K562 (cell line): ENCODE data around the gene PCDHB2. TPM values are rescaled to one million over a fixed set of nuclear protein-coding genes. Genes with fewer than 3 reads are reported as not detected.
"Not testable (repeated sequence)": the region's sequence is repeated elsewhere in the genome, so short reads cannot be mapped to it uniquely, and the experiment has no call there.

ENCODE experiments used
- ATAC-seq: fragments of 200-7000 bp; cut with Tn5 transposase; 3 replicates; pipeline ENCODE4 v1.9.1; 2020; ENCODE audit warnings: moderate library complexity
- BruUV-seq: library from RNA; stranded (reverse); fragments of 400-500 nt; replicated peaks from 2 replicates; lab custom pipeline; 2021; lab: Mats Ljungman, UMichigan
- CTCF ChIA-PET: fragments of 300-600 bp; formaldehyde crosslinking; extraction: SDS; loops from one replicate; lab custom pipeline; 2021; ENCODE audit warnings: low intra/inter-chr PET ratio; lab: Yijun Ruan, JAX
- POLR2A ChIA-PET: fragments of 300-600, 350-650 bp; sonication (Branson Sonifier 250); formaldehyde crosslinking; extraction: SDS; loops from one replicate; lab custom pipeline; 2021; ENCODE audit warnings: antibody characterized with exemption, inconsistent platforms; lab: Yijun Ruan, JAX
- DNase-seq, 4 experiments: peaks; one replicate each; pipeline versions ENCODE4 v3.0.0 to v3.0.0-alpha.2; 2011 to 2018; ENCODE audit warnings: low spot score in 3 of 4, mixed read lengths in 3 of 4; ENCODE audit errors: extremely low read depth in 1 of 4
- FAIRE-seq: peaks from 2 replicates; lab custom pipeline; 2011; peaks lifted over from hg19 to GRCh38; lab: Jason Lieb, UNC
- H2AFZ ChIP-seq: 2 replicates; pipeline ENCODE4 v1.6.0; 2011; ENCODE audit warnings: low read depth, low read length, control low read depth, inconsistent platforms
- H3K27ac ChIP-seq: fragments of 200-600 bp; 3 replicates; pipeline ENCODE4 v1.8.0; 2011; ENCODE audit warnings: low read depth, mild to moderate bottlenecking, control low read depth, inconsistent platforms, low read length, moderate library complexity, mixed read lengths; ENCODE audit errors: extremely low read depth
- H3K27me3 ChIP-seq, 2 experiments: fragments of 300-600 bp in 1 of 2; 2 replicates in 1 of 2; 3 replicates in 1 of 2; pipeline versions ENCODE4 v1.6.0 to v1.8.0; 2011; ENCODE audit warnings: inconsistent platforms in 2 of 2, low read length in 2 of 2, mild to moderate bottlenecking in 1 of 2, mixed read lengths in 1 of 2, moderate library complexity in 1 of 2; ENCODE audit not compliant: control insufficient read depth in 2 of 2, insufficient read depth in 2 of 2
- H3K36me3 ChIP-seq: fragments of 300-600 bp; 3 replicates; pipeline ENCODE4 v1.8.0; 2011; ENCODE audit warnings: mild to moderate bottlenecking, low read length, inconsistent platforms; ENCODE audit not compliant: control insufficient read depth, insufficient read depth
- H3K4me1 ChIP-seq, 2 experiments: fragments of 200-600 bp in 1 of 2; replicated peaks in 1 of 2; 2 replicates in 1 of 2; 3 replicates in 1 of 2; pipeline versions ENCODE4 v1.5.1 to v1.8.0; 2011; ENCODE audit warnings: inconsistent platforms in 2 of 2, low read length in 2 of 2, mild to moderate bottlenecking in 1 of 2, mixed read lengths in 1 of 2, moderate library complexity in 1 of 2; ENCODE audit not compliant: control insufficient read depth in 2 of 2, insufficient read depth in 2 of 2
- H3K4me2 ChIP-seq: 2 replicates; pipeline ENCODE4 v1.6.1; 2011; ENCODE audit warnings: low read length, control low read depth, inconsistent platforms, mixed read lengths; ENCODE audit not compliant: insufficient read depth
- H3K4me3 ChIP-seq: fragments of 200-600 bp; sonication (generic), shearing (Covaris generic); 2 replicates; pipeline ENCODE4 v1.5.1; 2016; ENCODE audit warnings: control low read depth, inconsistent platforms
- H3K79me2 ChIP-seq: fragments of 200-600 bp; 3 replicates; pipeline ENCODE4 v1.8.0; 2011; ENCODE audit warnings: low read length, inconsistent platforms; ENCODE audit not compliant: control insufficient read depth, insufficient read depth
- H3K9ac ChIP-seq, 2 experiments: 2 replicates each; pipeline versions ENCODE4 v1.6.0 to v1.6.1; 2011; ENCODE audit warnings: low read depth in 2 of 2, low read length in 2 of 2, control low read depth in 1 of 2, inconsistent platforms in 1 of 2, mild to moderate bottlenecking in 1 of 2, mixed read lengths in 1 of 2; ENCODE audit not compliant: insufficient read depth in 1 of 2
- H3K9me1 ChIP-seq: one replicate; pipeline ENCODE4 v1.6.0; 2011; ENCODE audit warnings: inconsistent platforms, mild to moderate bottlenecking, low read length, moderate library complexity; ENCODE audit not compliant: control insufficient read depth, insufficient read depth
- H3K9me3 ChIP-seq: replicated peaks from 2 replicates; pipeline ENCODE4 v1.5.1; 2011; ENCODE audit warnings: low read depth, low read length, inconsistent platforms; ENCODE audit not compliant: control insufficient read depth, insufficient read depth
- H4K20me1 ChIP-seq: replicated peaks from 2 replicates; pipeline ENCODE4 v1.6.1; 2011; ENCODE audit warnings: low read length, inconsistent platforms, mixed read lengths; ENCODE audit not compliant: control insufficient read depth, insufficient read depth
- E2F5 ChIP-seq: sonication (generic); formaldehyde crosslinking; IDR thresholded peaks from 2 replicates; pipeline ENCODE4 v1.8.0; 2022; ENCODE audit warnings: mild to moderate bottlenecking, missing genetic modification reagents
- TCFL5 ChIP-seq: fragments of 250-450 bp; sonication (Bioruptor Pico); conservative IDR thresholded peaks from 2 replicates; pipeline ENCODE4 v1.6.1; 2021; ENCODE audit warnings: mild to moderate bottlenecking, moderate library complexity, matching md5 sums
- WGBS: fragments of 100-300 bp; shearing (Covaris generic); methylation state at CpG from one replicate; pipeline ENCODE4 v1.1.6; 2016; ENCODE audit warnings: low coverage, mixed read lengths; ENCODE audit not compliant: insufficient coverage; ENCODE audit errors: missing lambda C conversion rate; 5-methylcytosine and 5-hydroxymethylcytosine counted together
- in situ Hi-C: fragments of 300-500 bp; cut with MboI; formaldehyde crosslinking; loops from 4 replicates; pipeline ENCODE4 v1.15.0; 2018; ENCODE audit warnings: inconsistent platforms, mixed read lengths
- intact Hi-C: fragments of 100-400 bp; cut with micrococcal nuclease; formaldehyde crosslinking; loops from 2 replicates; pipeline ENCODE4 v1.14.2; 2022
- polyA plus RNA-seq, 8 experiments: library from polyadenylated mRNA; depleted of rRNA in 4 of 8; stranded (reverse) in 5 of 8; unstranded in 3 of 8; fragments of >200 nt; fragmentation: Nextera tagmentation in 2 of 8; fragmentation: Illumina TruSeq in 1 of 8; extraction: Ambion mirVana in 2 of 8; extraction: Trizol in 1 of 8; gene quantifications; 2 replicates each; pipeline versions ENCODE4 v1.2.1 to v1.2.3, GENCODE V29; 2011 to 2014; ENCODE audit warnings: inconsistent platforms in 1 of 8, missing spikeins in 1 of 8
- total RNA-seq, 7 experiments: library from RNA; depleted of rRNA in 6 of 7; stranded (reverse); fragments of >200 nt in 6 of 7; fragmentation: Illumina TruSeq in 2 of 7; extraction: Trizol in 2 of 7; gene quantifications; 2 replicates each; pipeline versions ENCODE4 v1.2.1 to v1.2.3, GENCODE V29; 2011 to 2021; ENCODE audit warnings: low replicate concordance in 1 of 7
- TF ChIP-seq, protein P1 (sequence below): fragments of 250-450 bp; sonication (Bioruptor Pico); IDR thresholded peaks from 2 replicates; pipeline ENCODE4 v1.5.0; 2020; ENCODE audit warnings: mild to moderate bottlenecking

PCDHB2 gene
- total and polyA plus RNA-seq, 9 of the 15 experiments (the other 6 are each of a cell fraction or from before 2014, with no cell fraction given) = 0.10 to 0.22 (median 0.17) TPM; not detected in 5

GRCh38 chr5:141121985-141122384, 27.6 kb downstream of the PCDHB2 start (continued):
- TF ChIP-seq, protein P1, sequence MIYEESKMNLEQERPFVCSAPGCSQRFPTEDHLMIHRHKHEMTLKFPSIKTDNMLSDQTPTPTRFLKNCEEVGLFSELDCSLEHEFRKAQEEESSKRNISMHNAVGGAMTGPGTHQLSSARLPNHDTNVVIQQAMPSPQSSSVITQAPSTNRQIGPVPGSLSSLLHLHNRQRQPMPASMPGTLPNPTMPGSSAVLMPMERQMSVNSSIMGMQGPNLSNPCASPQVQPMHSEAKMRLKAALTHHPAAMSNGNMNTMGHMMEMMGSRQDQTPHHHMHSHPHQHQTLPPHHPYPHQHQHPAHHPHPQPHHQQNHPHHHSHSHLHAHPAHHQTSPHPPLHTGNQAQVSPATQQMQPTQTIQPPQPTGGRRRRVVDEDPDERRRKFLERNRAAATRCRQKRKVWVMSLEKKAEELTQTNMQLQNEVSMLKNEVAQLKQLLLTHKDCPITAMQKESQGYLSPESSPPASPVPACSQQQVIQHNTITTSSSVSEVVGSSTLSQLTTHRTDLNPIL (CRISPR knock-in tag) = no peak
- no peak for TF ChIP-seq TCFL5 (CRISPR knock-in tag)
- no peak for TF ChIP-seq E2F5 (CRISPR knock-in tag)

DNA sequence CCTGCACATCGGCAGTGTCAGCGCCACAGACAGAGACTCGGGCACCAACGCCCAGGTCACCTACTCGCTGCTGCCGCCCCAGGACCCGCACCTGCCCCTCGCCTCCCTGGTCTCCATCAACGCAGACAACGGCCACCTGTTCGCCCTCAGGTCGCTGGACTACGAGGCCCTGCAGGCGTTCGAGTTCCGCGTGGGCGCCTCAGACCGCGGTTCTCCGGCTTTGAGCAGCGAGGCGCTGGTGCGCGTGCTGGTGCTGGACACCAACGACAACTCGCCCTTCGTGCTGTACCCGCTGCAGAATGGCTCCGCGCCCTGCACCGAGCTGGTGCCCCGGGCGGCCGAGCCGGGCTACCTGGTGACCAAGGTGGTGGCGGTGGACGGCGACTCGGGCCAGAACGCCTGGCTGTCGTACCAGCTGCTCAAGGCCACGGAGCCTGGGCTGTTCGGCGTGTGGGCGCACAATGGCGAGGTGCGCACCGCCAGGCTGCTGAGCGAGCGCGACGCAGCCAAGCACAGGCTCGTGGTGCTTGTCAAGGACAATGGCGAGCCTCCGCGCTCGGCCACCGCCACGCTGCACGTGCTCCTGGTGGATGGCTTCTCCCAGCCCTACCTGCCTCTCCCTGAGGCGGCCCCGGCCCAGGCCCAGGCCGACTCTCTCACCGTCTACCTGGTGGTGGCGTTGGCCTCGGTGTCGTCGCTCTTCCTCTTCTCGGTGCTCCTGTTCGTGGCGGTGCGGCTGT, 29.2 kb downstream of the PCDHB2 start:
- H3K4me2 ChIP-seq, H3K9me1 ChIP-seq, in situ Hi-C loops, CTCF ChIA-PET, H3K27me3 ChIP-seq, intact Hi-C loops, H2AFZ ChIP-seq, DNase-seq, BruUV-seq, H3K79me2 ChIP-seq, H3K9me3 ChIP-seq, FAIRE-seq, H3K27ac ChIP-seq, ATAC-seq, H3K36me3 ChIP-seq, POLR2A ChIA-PET, H3K4me1 ChIP-seq, H4K20me1 ChIP-seq, H3K9ac ChIP-seq, H3K4me3 ChIP-seq: not testable (repeated sequence)
- 6% methylated on average over 28 of the region's 73 CpGs for WGBS
